Karpas-422 (cell line): Measurements from ENCODE around the gene CADM1. TPM values are rescaled to one million over a fixed set of nuclear protein-coding genes. Genes with fewer than 3 reads are reported as not detected.
A peak's percentile ranks its signal among the peaks of the same experiment; 100 is the strongest.

Experiments
- DNase-seq: peaks from one replicate; pipeline ENCODE4 v3.0.0-alpha.2; 2015
- H2AFZ ChIP-seq: fragments of 200-600 bp; sonication (generic); 2 replicates; pipeline ENCODE4 v1.6.1; 2014; ENCODE audit warnings: antibody characterized with exemption, low read length, mixed read lengths
- H3K27ac ChIP-seq: fragments of 200-600 bp; sonication (generic); 2 replicates; pipeline ENCODE4 v1.5.1; 2014; ENCODE audit warnings: mild to moderate bottlenecking, low read length, moderate library complexity
- H3K27me3 ChIP-seq: fragments of 200-600 bp; sonication (generic); 2 replicates; pipeline ENCODE4 v1.6.1; 2014; ENCODE audit warnings: low read length, mixed read lengths
- H3K36me3 ChIP-seq: fragments of 200-600 bp; sonication (generic); 2 replicates; pipeline ENCODE4 v1.6.1; 2014; ENCODE audit warnings: low read length, mixed read lengths; ENCODE audit not compliant: insufficient read depth
- H3K4me1 ChIP-seq: fragments of 200-600 bp; sonication (generic); 2 replicates; pipeline ENCODE4 v1.6.1; 2014; ENCODE audit warnings: mild to moderate bottlenecking, low read length, mixed read lengths
- H3K4me2 ChIP-seq: fragments of 200-600 bp; sonication (generic); 2 replicates; pipeline ENCODE4 v1.6.1; 2014; ENCODE audit warnings: low read length, low read depth, mild to moderate bottlenecking; ENCODE audit not compliant: poor library complexity, severe bottlenecking
- H3K4me3 ChIP-seq: fragments of 200-600 bp; sonication (generic); 2 replicates; pipeline ENCODE4 v1.5.1; 2014; ENCODE audit warnings: mild to moderate bottlenecking, antibody characterized with exemption, low read length, mixed read lengths
- H3K79me2 ChIP-seq: fragments of 200-600 bp; sonication (generic); 2 replicates; pipeline ENCODE4 v1.6.1; 2014; ENCODE audit warnings: mild to moderate bottlenecking, low read length, mixed read lengths
- H3K9ac ChIP-seq: fragments of 200-600 bp; sonication (generic); 2 replicates; pipeline ENCODE4 v1.6.0; 2014; ENCODE audit warnings: low read length
- H3K9me2 ChIP-seq: fragments of 200-600 bp; sonication (generic), shearing (Covaris generic); replicated peaks from 2 replicates; pipeline ENCODE4 v1.6.0; 2014; ENCODE audit warnings: mild to moderate bottlenecking, low read length, moderate library complexity; ENCODE audit not compliant: insufficient read depth
- H3K9me3 ChIP-seq: fragments of 300-700, 200-600 bp; sonication (generic); 2 replicates; pipeline ENCODE4 v1.6.1; 2014; ENCODE audit warnings: low read length, mixed read lengths
- H4K20me1 ChIP-seq: fragments of 200-600 bp; sonication (generic); 2 replicates; pipeline ENCODE4 v1.6.1; 2014; ENCODE audit warnings: mild to moderate bottlenecking, antibody characterized with exemption, low read length, low read depth; ENCODE audit not compliant: insufficient read depth
- total RNA-seq: library from RNA; depleted of rRNA; stranded (reverse); fragments of >200 nt; shearing (Covaris generic); gene quantifications from 2 replicates; pipeline ENCODE4 v1.2.3, GENCODE V29; 2014; ENCODE audit warnings: low replicate concordance

The CADM1 gene
- total RNA-seq, 1 experiment from 2014 or later, result not detected

DNA sequence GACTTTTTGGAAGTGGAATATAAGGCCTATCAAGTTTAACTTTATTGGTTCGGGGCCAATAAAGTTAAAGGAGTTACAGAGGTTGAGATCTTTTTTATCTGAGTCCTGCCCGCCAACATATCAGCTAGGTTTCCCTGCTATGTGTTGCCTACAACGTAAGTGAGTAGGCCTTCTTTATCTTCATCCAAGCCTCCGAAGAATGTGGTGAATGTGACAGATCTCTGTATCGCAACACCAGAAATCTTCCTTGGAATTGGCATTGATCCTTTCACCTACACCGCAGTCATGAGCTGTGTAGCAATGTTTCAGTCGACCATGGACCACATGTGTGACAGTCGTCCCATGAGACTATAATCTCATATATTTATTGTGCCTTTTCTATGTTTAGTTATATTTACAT is 37.3 kb upstream of the CADM1 start:
- no peak overlapping the region for H3K27ac ChIP-seq
- no peak overlapping the region for H3K9ac ChIP-seq
- no peaks in the 10 kb centered on the region for H3K9me2 ChIP-seq
- no peak for DNase-seq
- no peak overlapping the region for H3K4me2 ChIP-seq
- H3K4me1 ChIP-seq, result no peaks in the 10 kb centered on the region
- no peaks in the 10 kb centered on the region for H3K36me3 ChIP-seq
- no peaks in the 10 kb centered on the region for H3K79me2 ChIP-seq
- H3K4me3 ChIP-seq, result no peak overlapping the region
- no peak overlapping the region for H2AFZ ChIP-seq
- H3K9me3 ChIP-seq, result no peaks in the 10 kb centered on the region
- no peaks in the 10 kb centered on the region for H4K20me1 ChIP-seq
- H3K27me3 ChIP-seq, result no peaks in the 10 kb centered on the region

GRCh38 chr11:115539844-115540243 is 35.6 kb upstream of the CADM1 start:
- H3K9ac ChIP-seq, result no peak overlapping the region
- H2AFZ ChIP-seq, result no peak overlapping the region
- H3K79me2 ChIP-seq, result no peaks in the 10 kb centered on the region
- H3K4me3 ChIP-seq, result no peak overlapping the region
- H3K27ac ChIP-seq, result no peak overlapping the region
- no peaks in the 10 kb centered on the region for H3K9me3 ChIP-seq
- no peaks in the 10 kb centered on the region for H3K27me3 ChIP-seq
- no peaks in the 10 kb centered on the region for H3K9me2 ChIP-seq
- DNase-seq, result no peak
- no peaks in the 10 kb centered on the region for H4K20me1 ChIP-seq
- no peaks in the 10 kb centered on the region for H3K36me3 ChIP-seq
- no peak overlapping the region for H3K4me2 ChIP-seq
- no peaks in the 10 kb centered on the region for H3K4me1 ChIP-seq

DNA sequence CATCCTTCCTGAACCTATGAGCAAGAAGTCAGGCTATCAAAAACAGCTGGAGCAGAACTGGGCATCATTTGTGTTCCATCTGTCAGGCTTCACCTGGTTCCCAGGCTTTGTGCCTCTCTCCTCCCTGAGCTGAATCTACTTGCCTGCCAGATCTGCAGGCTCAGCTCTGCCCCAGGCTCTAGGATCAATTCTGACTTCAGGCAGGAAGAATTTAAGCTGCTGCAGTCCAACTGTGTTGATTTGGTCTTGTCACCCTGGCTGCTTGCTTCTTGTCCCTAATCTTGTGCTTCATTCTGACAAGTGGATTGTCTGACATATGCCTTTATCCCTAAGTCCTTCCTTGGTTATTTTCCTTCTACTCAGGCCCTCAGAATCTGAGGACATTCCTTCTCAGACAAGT is 31.6 kb upstream of the CADM1 start:
- DNase-seq, result no peak
- Histone ChIP-seq H3K4me3 (no peak overlapping the region), H4K20me1 (no peaks in the 10 kb centered on the region), H3K9me2 (no peaks in the 10 kb centered on the region), H3K27ac (no peak overlapping the region), H3K9me3 (no peaks in the 10 kb centered on the region), H3K27me3 (no peaks in the 10 kb centered on the region), H3K79me2 (no peaks in the 10 kb centered on the region), H3K36me3 (no peaks in the 10 kb centered on the region), H2AFZ (no peak overlapping the region), H3K9ac (no peak overlapping the region), H3K4me2 (no peak overlapping the region), H3K4me1 (no peaks in the 10 kb centered on the region)

- Histone ChIP-seq H3K9me2 (no peaks in the 10 kb centered on the region), H3K9ac (no peak overlapping the region), H3K4me3 (no peak overlapping the region), H3K27me3 (no peaks in the 10 kb centered on the region), H3K4me2 (no peak overlapping the region), H3K9me3 (no peaks in the 10 kb centered on the region), H2AFZ (no peak overlapping the region), H3K36me3 (no peaks in the 10 kb centered on the region), H3K79me2 (no peaks in the 10 kb centered on the region), H4K20me1 (no peaks in the 10 kb centered on the region), H3K4me1 (no peaks in the 10 kb centered on the region), H3K27ac (no peak overlapping the region)
- peak; percentile 69 for DNase-seq
These were observed 26.5 kb upstream of the CADM1 start for GRCh38 chr11:115530752-115531151.

DNA sequence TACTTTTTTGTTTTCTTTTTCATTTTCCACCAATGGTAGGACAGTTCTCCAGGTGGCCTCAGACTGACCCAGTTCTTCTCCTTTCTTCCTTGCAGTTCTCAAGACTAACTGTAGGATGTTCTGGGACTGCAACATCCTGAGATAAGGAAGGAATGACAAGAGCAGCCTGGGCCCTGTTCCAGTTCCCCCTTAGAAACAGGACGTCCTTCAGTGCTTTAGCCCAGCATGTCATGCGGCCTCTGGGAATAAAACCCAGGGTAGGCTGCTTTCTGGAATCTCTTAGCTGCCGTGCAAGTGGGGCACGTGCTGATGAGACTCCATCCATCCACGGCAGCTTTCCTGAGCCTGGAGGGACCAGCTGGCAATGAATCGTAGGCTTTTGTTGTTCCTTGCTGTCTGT is 24.0 kb upstream of the CADM1 start:
- DNase-seq, result no peak
- Histone ChIP-seq H3K9ac (no peak overlapping the region), H3K4me2 (no peak overlapping the region), H3K4me3 (no peak overlapping the region), H3K27me3 (no peaks in the 10 kb centered on the region), H3K36me3 (no peaks in the 10 kb centered on the region), H2AFZ (no peak overlapping the region), H3K27ac (no peak overlapping the region), H4K20me1 (no peaks in the 10 kb centered on the region), H3K4me1 (no peaks in the 10 kb centered on the region), H3K9me3 (no peaks in the 10 kb centered on the region), H3K79me2 (no peaks in the 10 kb centered on the region), H3K9me2 (no peaks in the 10 kb centered on the region)

DNA sequence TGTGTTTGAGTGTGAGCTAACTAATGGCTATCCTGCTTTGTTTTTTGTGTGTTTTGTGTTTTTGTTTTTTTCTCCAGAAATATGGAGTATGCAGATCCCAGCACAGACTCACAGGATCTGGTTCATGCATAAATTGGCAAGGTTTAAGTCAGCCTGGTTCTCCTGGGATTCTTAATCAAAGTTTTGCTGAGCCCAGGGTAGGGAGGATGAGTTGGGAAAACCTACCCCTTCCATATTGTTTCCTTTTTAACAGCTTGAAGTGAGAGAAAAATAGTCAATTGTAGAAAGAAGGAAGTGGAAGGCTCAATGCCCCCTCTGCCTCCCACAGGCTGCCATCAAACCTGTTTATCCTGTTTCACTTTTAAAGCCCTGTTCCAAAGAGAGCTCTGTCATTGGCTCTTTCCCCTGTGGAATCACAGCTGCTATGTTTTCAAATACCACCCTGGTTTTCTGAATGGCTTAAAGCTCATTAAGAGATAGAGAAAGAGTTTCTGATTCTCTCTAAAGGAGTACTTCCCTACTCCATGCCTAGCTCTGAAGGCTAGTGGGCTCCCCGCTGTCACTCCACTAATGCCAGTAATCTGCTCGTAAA is 23.4 kb upstream of the CADM1 start:
- Histone ChIP-seq H2AFZ (no peak overlapping the region), H3K4me2 (no peak overlapping the region), H3K27me3 (no peaks in the 10 kb centered on the region), H3K79me2 (no peaks in the 10 kb centered on the region), H3K9me3 (no peaks in the 10 kb centered on the region), H3K27ac (no peak overlapping the region), H3K36me3 (no peaks in the 10 kb centered on the region), H3K4me1 (no peaks in the 10 kb centered on the region; the same call in 1 of the 2 replicates), H4K20me1 (no peaks in the 10 kb centered on the region), H3K4me3 (no peak overlapping the region), H3K9me2 (no peaks in the 10 kb centered on the region), H3K9ac (no peak overlapping the region)
- DNase-seq, result no peak

DNA sequence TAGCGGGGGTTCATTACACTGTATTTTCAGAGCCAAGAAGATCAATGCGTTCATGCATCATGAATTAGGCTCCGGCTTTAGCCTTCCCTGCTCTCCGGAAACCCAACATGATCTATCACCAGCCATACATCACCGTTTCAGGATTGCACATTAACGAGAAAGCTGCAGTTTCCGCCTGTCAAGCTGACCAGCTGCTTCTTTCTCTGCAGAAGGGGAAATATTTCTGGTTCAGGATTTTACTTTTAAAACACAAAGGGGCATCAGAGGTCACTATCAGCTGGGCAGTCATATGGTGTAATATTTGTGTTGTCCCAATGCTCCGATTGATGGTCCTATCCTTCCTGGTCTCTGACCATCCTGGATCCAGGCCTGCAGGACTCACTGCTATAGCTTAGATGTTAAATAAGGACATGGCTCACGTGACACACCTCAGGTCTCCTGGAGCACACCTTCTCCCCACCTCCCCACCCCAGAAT is 21.4 kb upstream of the CADM1 start:
- H3K9me2 ChIP-seq, result no peaks in the 10 kb centered on the region
- H3K4me3 ChIP-seq, result no peak overlapping the region
- DNase-seq, result no peak
- no peaks in the 10 kb centered on the region for H4K20me1 ChIP-seq
- H3K27ac ChIP-seq, result no peak overlapping the region
- no peak overlapping the region for H3K4me2 ChIP-seq
- no peaks in the 10 kb centered on the region for H3K36me3 ChIP-seq
- H3K79me2 ChIP-seq, result no peaks in the 10 kb centered on the region
- H3K9me3 ChIP-seq, result no peaks in the 10 kb centered on the region
- H3K27me3 ChIP-seq, result no peaks in the 10 kb centered on the region
- no peak overlapping the region for H2AFZ ChIP-seq
- H3K9ac ChIP-seq, result no peak overlapping the region
- H3K4me1 ChIP-seq, result no peaks in the 10 kb centered on the region; the same call in 1 of the 2 replicates

DNA sequence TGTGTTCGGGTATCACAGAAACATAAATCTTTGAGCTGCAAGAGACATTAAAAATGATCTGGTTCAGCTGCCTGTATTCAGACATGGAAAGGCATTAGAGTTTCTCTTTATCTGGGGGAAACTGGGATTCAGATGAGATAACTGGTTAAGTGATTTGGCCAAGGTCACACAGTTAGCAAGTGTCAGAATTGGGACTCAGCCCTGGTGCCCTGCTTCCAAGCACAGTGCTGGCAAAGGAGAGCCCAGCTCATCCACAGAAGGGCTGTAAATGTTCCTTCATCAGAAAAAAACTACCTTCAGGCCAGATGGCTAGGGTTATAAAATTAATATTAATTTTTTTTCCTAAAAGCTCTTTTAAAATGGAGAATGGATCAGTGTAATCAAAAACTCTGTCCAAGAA is 20.4 kb upstream of the CADM1 start:
- no peak overlapping the region for H3K4me3 ChIP-seq
- H3K27ac ChIP-seq, result no peak overlapping the region
- DNase-seq, result no peak
- no peak overlapping the region for H2AFZ ChIP-seq
- H3K36me3 ChIP-seq, result no peaks in the 10 kb centered on the region
- H3K9me3 ChIP-seq, result no peaks in the 10 kb centered on the region
- H3K4me2 ChIP-seq, result no peak overlapping the region
- no peaks in the 10 kb centered on the region; the same call in 1 of the 2 replicates for H3K4me1 ChIP-seq
- no peaks in the 10 kb centered on the region for H3K27me3 ChIP-seq
- H3K79me2 ChIP-seq, result no peaks in the 10 kb centered on the region
- H4K20me1 ChIP-seq, result no peaks in the 10 kb centered on the region
- H3K9me2 ChIP-seq, result no peaks in the 10 kb centered on the region
- H3K9ac ChIP-seq, result no peak overlapping the region
